GM12864 (cell line): Measurements from ENCODE around the gene FNDC3A.
"Not testable (repeated sequence)": the region's sequence is repeated elsewhere in the genome, so short reads cannot be mapped to it uniquely, and the experiment has no call there.

Source experiments
- DNase-seq: peaks from one replicate; pipeline ENCODE4 v3.0.0-alpha.2; 2011; ENCODE audit warnings: low read depth
- H3K4me3 ChIP-seq: 2 replicates; pipeline ENCODE4 v1.5.1; 2011; ENCODE audit warnings: mild to moderate bottlenecking, low read depth, low read length, control low read depth
- CTCF ChIP-seq: IDR thresholded peaks from 2 replicates; pipeline ENCODE4 v1.5.1; 2011; ENCODE audit warnings: low read depth, mild to moderate bottlenecking, moderate library complexity, low read length, control low read depth, inconsistent platforms; ENCODE audit errors: missing control alignments

Gene FNDC3A

GRCh38 chr13:48990900-48991299 lies 15.2 kb downstream of the FNDC3A start:
- DNase-seq = no peak
- H3K4me3 ChIP-seq = no peak overlapping the region
- no peak for TF ChIP-seq CTCF

GRCh38 chr13:48993150-48993549 lies 17.4 kb downstream of the FNDC3A start:
- no peak overlapping the region for H3K4me3 ChIP-seq
- no peak for DNase-seq
- TF ChIP-seq CTCF = no peak

- H3K4me3 ChIP-seq = no peak overlapping the region
- TF ChIP-seq CTCF = no peak
- DNase-seq = no peak
These were observed 19.0 kb downstream of the FNDC3A start for GRCh38 chr13:48994706-48995105.

GRCh38 chr13:48998641-48999292 lies 23.1 kb downstream of the FNDC3A start:
- TF ChIP-seq CTCF = no peak
- DNase-seq = no peak
- no peak overlapping the region for H3K4me3 ChIP-seq

- no peak for TF ChIP-seq CTCF
- DNase-seq = no peak
- H3K4me3 ChIP-seq = no peak overlapping the region
These were observed 24.5 kb downstream of the FNDC3A start for GRCh38 chr13:49000247-49000646.

GRCh38 chr13:49018986-49019635 lies 43.4 kb downstream of the FNDC3A start:
- H3K4me3 ChIP-seq = not testable (repeated sequence)

GRCh38 chr13:49020328-49020727 lies 44.6 kb downstream of the FNDC3A start:
- TF ChIP-seq CTCF = no peak
- H3K4me3 ChIP-seq = no peak overlapping the region
- no peak for DNase-seq

More at GRCh38 chr13:49018986-49019635, 43.4 kb downstream of the FNDC3A start:
- not testable (repeated sequence) for DNase-seq
